ENCODE data around the gene SH2D2A. TPM values are rescaled to one million over a fixed set of nuclear protein-coding genes. Genes with fewer than 3 reads are reported as not detected.

The SH2D2A gene
- total RNA-seq, 1 experiment from 2014 or later: 4.0 TPM

GRCh38 chr1:156852418-156852874, 35.8 kb upstream of the SH2D2A start:
- Histone ChIP-seq H3K4me1 (replicated peaks; ENCODE audit: insufficient read depth) (no peaks in the 10 kb centered on the region), H3F3A (ENCODE audit: insufficient read depth, low read depth) (no peaks in the 10 kb centered on the region), H3K27me3 (ENCODE audit: insufficient read depth, low read depth) (peaks cover 28% of the 10 kb centered on the region), H4K20me1 (ENCODE audit: insufficient read depth) (no peaks in the 10 kb centered on the region; the same call in 1 of the 2 replicates), H3K4me2 (no peak overlapping the region), H3K79me2 (ENCODE audit: low read depth) (no peaks in the 10 kb centered on the region), H3K9me3 (ENCODE audit: insufficient read depth, low read depth) (no peaks in the 10 kb centered on the region), H3K27ac (no peak overlapping the region), H3K36me3 (ENCODE audit: low read depth) (no peaks in the 10 kb centered on the region), H2AFZ (no peak overlapping the region), H3K4me3 (no peak overlapping the region), H3K9me2 (ENCODE audit: insufficient read depth) (no peaks in the 10 kb centered on the region)
- DNase-seq: peak in 1 of 2 experiments; percentile 17
- POLR2A ChIA-PET (ENCODE audit: unreplicated experiment): no interaction called here
- no peak for TF ChIP-seq CTCF (conservative IDR thresholded peaks at IDR 0.05)
- TF ChIP-seq EZH2 (IDR thresholded peaks at IDR 0.05; ENCODE audit: low read depth): no peak
- intact Hi-C loops (cut with micrococcal nuclease; ENCODE audit: unreplicated experiment): no loop called here
- CTCF ChIA-PET: no interaction called here
- BruUV-seq (replicated peaks): no TSS peak

GRCh38 chr1:156851779-156852417, 35.2 kb upstream of the SH2D2A start:
- intact Hi-C loops (cut with micrococcal nuclease; ENCODE audit: unreplicated experiment): no loop called here

GRCh38 chr1:156849151-156849496, 32.5 kb upstream of the SH2D2A start:
- ChIA-PET CTCF (interaction anchor here (0.6 to 1.4 kb wide), 4 partner anchors 12 to 97 kb away, joined by 3 to 11 read pairs (median 4); no protein-coding TSS in a partner anchor), POLR2A (ENCODE audit: unreplicated experiment) (no interaction called here)
- Histone ChIP-seq H4K20me1 (ENCODE audit: insufficient read depth) (no peaks in the 10 kb centered on the region; the same call in 1 of the 2 replicates), H3K4me1 (replicated peaks; ENCODE audit: insufficient read depth) (no peaks in the 10 kb centered on the region), H3K27ac (no peak overlapping the region), H3K4me3 (no peak overlapping the region), H3K9me2 (ENCODE audit: insufficient read depth) (no peaks in the 10 kb centered on the region), H3K4me2 (no peak overlapping the region), H3K79me2 (ENCODE audit: low read depth) (no peaks in the 10 kb centered on the region), H3K27me3 (ENCODE audit: insufficient read depth, low read depth) (peaks cover 17% of the 10 kb centered on the region; the same call in 1 of the 2 replicates), H2AFZ (no peak overlapping the region), H3K9me3 (ENCODE audit: insufficient read depth, low read depth) (no peaks in the 10 kb centered on the region), H3F3A (ENCODE audit: insufficient read depth, low read depth) (no peaks in the 10 kb centered on the region), H3K36me3 (ENCODE audit: low read depth) (no peaks in the 10 kb centered on the region)
- no peak for DNase-seq
- intact Hi-C loops (cut with micrococcal nuclease; ENCODE audit: unreplicated experiment): no loop called here
- BruUV-seq (replicated peaks): no TSS peak
- TF ChIP-seq CTCF (conservative IDR thresholded peaks at IDR 0.05) (no peak), EZH2 (IDR thresholded peaks at IDR 0.05; ENCODE audit: low read depth) (no peak)

More at GRCh38 chr1:156851779-156852417, 35.2 kb upstream of the SH2D2A start:
- Histone ChIP-seq H3K27ac (no peak overlapping the region), H3K79me2 (ENCODE audit: low read depth) (no peaks in the 10 kb centered on the region), H2AFZ (no peak overlapping the region), H3K9me3 (ENCODE audit: insufficient read depth, low read depth) (no peaks in the 10 kb centered on the region), H3K4me3 (no peak overlapping the region), H4K20me1 (ENCODE audit: insufficient read depth) (no peaks in the 10 kb centered on the region; the same call in 1 of the 2 replicates), H3K36me3 (ENCODE audit: low read depth) (no peaks in the 10 kb centered on the region), H3K27me3 (ENCODE audit: insufficient read depth, low read depth) (peaks cover 27% of the 10 kb centered on the region), H3K9me2 (ENCODE audit: insufficient read depth) (no peaks in the 10 kb centered on the region), H3F3A (ENCODE audit: insufficient read depth, low read depth) (no peaks in the 10 kb centered on the region), H3K4me1 (replicated peaks; ENCODE audit: insufficient read depth) (no peaks in the 10 kb centered on the region), H3K4me2 (no peak overlapping the region)
- no peak for DNase-seq
- TF ChIP-seq CTCF (conservative IDR thresholded peaks at IDR 0.05) (no peak), EZH2 (IDR thresholded peaks at IDR 0.05; ENCODE audit: low read depth) (no peak)
- CTCF ChIA-PET: no interaction called here
- BruUV-seq (replicated peaks): no TSS peak
- POLR2A ChIA-PET (ENCODE audit: unreplicated experiment): no interaction called here

Measured in PC-9 (cell line).